Neural progenitor cell (in vitro differentiated cells): ENCODE measurements around the gene TSPAN13. TPM values are rescaled to one million over a fixed set of nuclear protein-coding genes. Genes with fewer than 3 reads are reported as not detected.

ENCODE experiments used
- DNase-seq: peaks from one replicate; pipeline ENCODE4 v3.0.0-alpha.2; 2016; ENCODE audit warnings: low spot score
- H2AFZ ChIP-seq: fragments of 200-600 bp; sonication (generic); replicated peaks from 2 replicates; pipeline ENCODE4 v1.6.1; 2016; ENCODE audit warnings: antibody characterized with exemption
- H3F3A ChIP-seq: fragments of 200-600 bp; sonication (generic); 2 replicates; pipeline ENCODE4 v1.6.1; 2016; ENCODE audit warnings: antibody characterized with exemption, low read depth
- H3K27ac ChIP-seq: fragments of 200-600 bp; sonication (generic); 2 replicates; pipeline ENCODE4 v1.5.1; 2016; ENCODE audit warnings: mild to moderate bottlenecking
- H3K27me3 ChIP-seq: fragments of 200-600 bp; sonication (generic); 2 replicates; pipeline ENCODE4 v1.6.1; 2016; ENCODE audit warnings: mild to moderate bottlenecking, moderate library complexity
- H3K36me3 ChIP-seq: fragments of 200-600 bp; sonication (generic); 2 replicates; pipeline ENCODE4 v1.5.1; 2016
- H3K4me1 ChIP-seq: fragments of 200-600 bp; sonication (generic); 2 replicates; pipeline ENCODE4 v1.6.1; 2016; ENCODE audit warnings: mixed run types
- H3K4me2 ChIP-seq: fragments of 200-600 bp; sonication (generic); 2 replicates; pipeline ENCODE4 v1.6.1; 2016
- H3K4me3 ChIP-seq: fragments of 200-600 bp; sonication (generic); 2 replicates; pipeline ENCODE4 v1.5.1; 2016
- H3K79me2 ChIP-seq: fragments of 200-600 bp; sonication (generic); 2 replicates; pipeline ENCODE4 v1.6.1; 2016; ENCODE audit warnings: low read depth
- H3K9ac ChIP-seq: fragments of 200-600 bp; sonication (generic); 2 replicates; pipeline ENCODE4 v1.6.1; 2016
- H3K9me3 ChIP-seq: fragments of 200-600 bp; sonication (generic); 2 replicates; pipeline ENCODE4 v1.5.1; 2016; ENCODE audit warnings: low read depth
- H4K20me1 ChIP-seq: fragments of 200-600 bp; sonication (generic); 2 replicates; pipeline ENCODE4 v1.6.1; 2016; ENCODE audit warnings: low read depth
- H3K27ac Mint-ChIP-seq: 3 replicates; pipeline ENCODE4 v1.8.0; 2021; ENCODE audit warnings: mixed read lengths
- H3K27me3 Mint-ChIP-seq: 2 replicates; pipeline ENCODE4 v1.8.0; 2022; ENCODE audit warnings: low read depth, mild to moderate bottlenecking, inconsistent platforms, moderate library complexity, mixed read lengths; ENCODE audit not compliant: insufficient read depth
- H3K36me3 Mint-ChIP-seq: 3 replicates; pipeline ENCODE4 v1.8.0; 2021; ENCODE audit warnings: mixed read lengths
- H3K4me1 Mint-ChIP-seq: 3 replicates; pipeline ENCODE4 v1.8.0; 2021; ENCODE audit warnings: mixed read lengths
- H3K4me3 Mint-ChIP-seq: 3 replicates; pipeline ENCODE4 v1.8.0; 2021; ENCODE audit warnings: mild to moderate bottlenecking, moderate library complexity, mixed read lengths
- H3K9me3 Mint-ChIP-seq: 3 replicates; pipeline ENCODE4 v1.8.0; 2020; ENCODE audit warnings: mixed read lengths
- EZH2 ChIP-seq: fragments of 200-600 bp; sonication (generic); IDR thresholded peaks from 2 replicates; pipeline ENCODE4 v1.6.1; 2017; ENCODE audit warnings: antibody characterized with exemption, mild to moderate bottlenecking, moderate library complexity
- EZH2phosphoT487 ChIP-seq: fragments of 200-600 bp; sonication (generic); IDR thresholded peaks from 2 replicates; pipeline ENCODE4 v1.6.1; 2017; ENCODE audit warnings: antibody characterized with exemption
- total RNA-seq: library from RNA; depleted of rRNA; stranded (reverse); fragments of >200 nt; gene quantifications from 2 replicates; pipeline ENCODE4 v1.2.3, GENCODE V29; 2015; ENCODE audit warnings: low replicate concordance
- TF ChIP-seq, protein P1 (sequence below): fragments of 200-600 bp; sonication (generic); IDR thresholded peaks from 2 replicates; pipeline ENCODE4 v1.5.1; 2017; ENCODE audit warnings: antibody characterized with exemption, mild to moderate bottlenecking

Gene TSPAN13
- total RNA-seq, 1 donor from 2014 or later, result 41.2 TPM

DNA sequence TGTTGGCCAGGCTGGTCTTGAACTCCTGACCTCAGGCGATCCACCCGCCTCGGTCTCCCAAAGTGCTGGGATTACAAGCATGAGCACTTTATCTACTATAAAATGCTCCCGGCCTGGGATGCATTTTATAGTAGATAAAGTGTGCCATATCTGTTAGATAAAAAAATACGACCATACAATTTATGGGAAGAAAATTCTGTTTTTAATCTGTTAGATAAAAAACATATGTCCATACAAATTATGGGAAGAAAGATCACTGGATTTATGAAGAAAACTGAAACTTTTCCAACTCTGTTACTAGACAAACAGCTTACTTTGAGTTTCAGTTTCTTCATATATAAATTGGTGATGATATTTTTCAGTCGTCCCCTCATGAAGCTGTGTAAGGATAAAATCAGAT lies 4.5 kb downstream of the TSPAN13 start:
- H3K79me2 ChIP-seq, result peaks cover 34% of the 10 kb centered on the region

DNA sequence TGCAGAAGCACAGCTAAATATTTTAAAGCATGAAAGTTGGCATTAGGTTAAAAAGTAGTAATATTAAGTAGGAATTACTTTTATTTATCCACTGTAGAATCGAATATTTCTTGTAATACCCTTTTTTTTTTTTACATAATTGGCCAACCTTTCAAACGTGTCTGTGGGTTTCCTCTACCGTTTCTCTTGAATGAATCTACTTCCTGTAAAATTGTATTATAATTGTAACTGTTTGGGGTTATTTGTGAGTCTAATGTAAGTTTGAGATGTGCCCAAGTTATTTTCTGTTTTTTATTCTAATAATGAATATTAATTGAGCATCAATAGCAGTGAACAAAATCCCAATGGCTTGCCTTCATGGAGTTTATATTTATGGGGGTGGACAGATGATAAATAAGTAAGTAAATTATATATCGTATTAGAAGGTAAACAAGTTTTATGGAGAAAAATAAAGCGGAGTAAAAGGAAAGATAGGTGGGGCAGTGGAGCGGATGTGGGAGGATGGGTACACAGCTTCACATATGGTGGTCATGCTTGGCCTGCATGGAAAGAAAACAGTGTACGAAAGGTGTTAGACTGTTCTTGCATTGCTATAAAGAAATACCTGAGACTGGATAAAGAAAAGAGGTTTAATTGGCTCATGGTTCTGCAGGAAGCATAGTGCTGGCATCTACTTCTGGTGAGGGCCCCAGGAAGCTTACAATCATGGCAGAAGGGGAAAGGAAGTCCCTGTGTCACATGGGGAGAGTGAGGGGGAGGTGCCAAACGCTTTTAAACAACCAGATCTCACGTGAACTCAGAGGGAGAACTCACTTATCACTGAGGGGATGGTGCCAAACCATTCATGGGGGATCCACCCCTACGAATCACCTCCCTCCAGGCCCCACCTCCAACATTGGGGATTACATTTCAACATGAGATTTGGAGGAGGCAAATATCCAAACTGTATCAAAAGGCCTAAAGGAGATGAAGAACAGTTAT lies 5.4 kb downstream of the TSPAN13 start:
- Histone ChIP-seq H3F3A (peaks cover 6% of the 10 kb centered on the region), H3K36me3 (no peaks in the 10 kb centered on the region), H3K4me3 (no peak overlapping the region), H3K79me2 (peaks cover 34% of the 10 kb centered on the region), H3K27me3 (peaks cover 15% of the 10 kb centered on the region), H4K20me1 (no peaks in the 10 kb centered on the region), H3K4me1 (peaks cover 6% of the 10 kb centered on the region), H2AFZ (no peak overlapping the region), H3K4me2 (no peak overlapping the region), H3K9me3 (no peaks in the 10 kb centered on the region), H3K27ac (no peak overlapping the region), H3K9ac (no peak overlapping the region)
- H3K4me3 Mint-ChIP-seq, result no peak overlapping the region
- no peak for DNase-seq
- H3K4me1 Mint-ChIP-seq, result peaks cover 19% of the 10 kb centered on the region
- H3K27ac Mint-ChIP-seq, result no peak overlapping the region
- H3K36me3 Mint-ChIP-seq, result peaks cover 31% of the 10 kb centered on the region
- TF ChIP-seq, protein P1, sequence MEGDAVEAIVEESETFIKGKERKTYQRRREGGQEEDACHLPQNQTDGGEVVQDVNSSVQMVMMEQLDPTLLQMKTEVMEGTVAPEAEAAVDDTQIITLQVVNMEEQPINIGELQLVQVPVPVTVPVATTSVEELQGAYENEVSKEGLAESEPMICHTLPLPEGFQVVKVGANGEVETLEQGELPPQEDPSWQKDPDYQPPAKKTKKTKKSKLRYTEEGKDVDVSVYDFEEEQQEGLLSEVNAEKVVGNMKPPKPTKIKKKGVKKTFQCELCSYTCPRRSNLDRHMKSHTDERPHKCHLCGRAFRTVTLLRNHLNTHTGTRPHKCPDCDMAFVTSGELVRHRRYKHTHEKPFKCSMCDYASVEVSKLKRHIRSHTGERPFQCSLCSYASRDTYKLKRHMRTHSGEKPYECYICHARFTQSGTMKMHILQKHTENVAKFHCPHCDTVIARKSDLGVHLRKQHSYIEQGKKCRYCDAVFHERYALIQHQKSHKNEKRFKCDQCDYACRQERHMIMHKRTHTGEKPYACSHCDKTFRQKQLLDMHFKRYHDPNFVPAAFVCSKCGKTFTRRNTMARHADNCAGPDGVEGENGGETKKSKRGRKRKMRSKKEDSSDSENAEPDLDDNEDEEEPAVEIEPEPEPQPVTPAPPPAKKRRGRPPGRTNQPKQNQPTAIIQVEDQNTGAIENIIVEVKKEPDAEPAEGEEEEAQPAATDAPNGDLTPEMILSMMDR, result no peak
- TF ChIP-seq EZH2phosphoT487, result no peak
- no peak for TF ChIP-seq EZH2
- peaks cover 2% of the 10 kb centered on the region for H3K27me3 Mint-ChIP-seq
- H3K9me3 Mint-ChIP-seq, result peaks cover 25% of the 10 kb centered on the region

More for the DNA sequence above, 4.5 kb downstream of the TSPAN13 start:
- Histone ChIP-seq H3F3A (peaks cover 9% of the 10 kb centered on the region), H3K4me1 (peaks cover 6% of the 10 kb centered on the region), H3K27ac (no peak overlapping the region), H4K20me1 (no peaks in the 10 kb centered on the region), H3K36me3 (no peaks in the 10 kb centered on the region), H3K9ac (no peak overlapping the region), H3K27me3 (peaks cover 15% of the 10 kb centered on the region), H3K9me3 (no peaks in the 10 kb centered on the region), H2AFZ (no peak overlapping the region), H3K4me3 (no peak overlapping the region), H3K4me2 (no peak overlapping the region)
- Mint-ChIP-seq H3K9me3 (peaks cover 19% of the 10 kb centered on the region), H3K4me1 (peaks cover 22% of the 10 kb centered on the region), H3K27ac (no peak overlapping the region), H3K4me3 (no peak overlapping the region), H3K27me3 (peaks cover 2% of the 10 kb centered on the region), H3K36me3 (peaks cover 25% of the 10 kb centered on the region)
- DNase-seq, result no peak
- TF ChIP-seq, protein P1, result no peak
- TF ChIP-seq EZH2 (no peak), EZH2phosphoT487 (no peak)

DNA sequence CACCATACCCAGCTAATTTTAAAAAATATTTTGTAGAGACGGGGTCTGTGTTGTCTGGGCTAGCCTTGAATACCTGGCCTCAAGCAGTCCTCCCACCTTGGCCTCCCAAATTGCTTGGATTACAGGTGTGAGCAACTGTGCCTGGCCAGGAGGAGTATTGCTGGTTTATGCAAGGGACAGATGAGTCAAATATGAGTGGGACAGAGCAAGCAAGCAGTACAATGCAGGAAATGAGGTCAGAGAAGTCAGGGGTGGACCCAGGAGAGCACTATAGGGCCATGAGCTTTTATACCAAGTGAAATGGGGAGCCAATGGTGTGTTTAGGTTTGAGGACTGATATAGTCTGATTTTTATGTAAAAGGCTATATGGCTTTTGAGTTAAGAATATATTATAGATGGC lies 6.3 kb downstream of the TSPAN13 start:
- no peak for DNase-seq
- H3K27ac Mint-ChIP-seq, result no peak overlapping the region
- no peak for TF ChIP-seq EZH2phosphoT487
- Histone ChIP-seq H4K20me1 (no peaks in the 10 kb centered on the region), H3K36me3 (no peaks in the 10 kb centered on the region), H2AFZ (no peak overlapping the region), H3K4me3 (no peak overlapping the region), H3K9ac (no peak overlapping the region), H3F3A (no peaks in the 10 kb centered on the region), H3K4me2 (no peak overlapping the region), H3K4me1 (peaks cover 5% of the 10 kb centered on the region), H3K27ac (no peak overlapping the region), H3K9me3 (no peaks in the 10 kb centered on the region), H3K27me3 (peaks cover 10% of the 10 kb centered on the region), H3K79me2 (peaks cover 33% of the 10 kb centered on the region)
- H3K4me1 Mint-ChIP-seq, result peaks cover 13% of the 10 kb centered on the region
- H3K9me3 Mint-ChIP-seq, result peaks cover 25% of the 10 kb centered on the region
- H3K4me3 Mint-ChIP-seq, result no peak overlapping the region
- no peaks in the 10 kb centered on the region for H3K27me3 Mint-ChIP-seq
- peaks cover 29% of the 10 kb centered on the region for H3K36me3 Mint-ChIP-seq

GRCh38 chr7:16762177-16762576 lies 8.6 kb downstream of the TSPAN13 start:
- H3K27ac ChIP-seq, result no peak overlapping the region
- Mint-ChIP-seq H3K27me3 (peaks cover 2% of the 10 kb centered on the region), H3K4me1 (no peaks in the 10 kb centered on the region), H3K27ac (no peak overlapping the region), H3K9me3 (peaks cover 25% of the 10 kb centered on the region), H3K36me3 (peaks cover 36% of the 10 kb centered on the region), H3K4me3 (no peak overlapping the region)
- H2AFZ ChIP-seq, result no peak overlapping the region
- H3K79me2 ChIP-seq, result peaks cover 19% of the 10 kb centered on the region
- no peaks in the 10 kb centered on the region for H3F3A ChIP-seq
- H3K9me3 ChIP-seq, result no peaks in the 10 kb centered on the region
- no peak for DNase-seq
- H4K20me1 ChIP-seq, result no peaks in the 10 kb centered on the region
- H3K4me1 ChIP-seq, result no peaks in the 10 kb centered on the region
- H3K36me3 ChIP-seq, result no peaks in the 10 kb centered on the region
- H3K4me3 ChIP-seq, result no peak overlapping the region
- no peaks in the 10 kb centered on the region for H3K27me3 ChIP-seq
- no peak overlapping the region for H3K4me2 ChIP-seq
- TF ChIP-seq EZH2 (no peak), EZH2phosphoT487 (no peak)
- TF ChIP-seq, protein P1, result no peak
- H3K9ac ChIP-seq, result no peak overlapping the region
